Transverse colon (tissue), 4 donors: ENCODE measurements around the gene CDK17. TPM values are rescaled to one million over a fixed set of nuclear protein-coding genes. Genes with fewer than 3 reads are reported as not detected.
"Not testable (repeated sequence)": the region's sequence is repeated elsewhere in the genome, so short reads cannot be mapped to it uniquely, and the experiment has no call there.

Experiments
- DNase-seq: peaks from one replicate; pipeline ENCODE4 v3.0.0-alpha.2; 2019
- H3K27ac ChIP-seq, 4 donors: fragments of 200-600 bp; sonication (generic); 2 replicates each; pipeline ENCODE4 v1.5.1; 2016 to 2018; ENCODE audit warnings: inconsistent platforms in 4 of 4
- H3K27me3 ChIP-seq: fragments of 200-600 bp; sonication (generic); 2 replicates; pipeline ENCODE4 v1.5.1; 2017; ENCODE audit warnings: inconsistent platforms
- H3K36me3 ChIP-seq, 4 donors: fragments of 200-600 bp; sonication (generic); 2 replicates each; pipeline ENCODE4 v1.5.1; 2017 to 2019; ENCODE audit warnings: inconsistent platforms in 4 of 4
- H3K4me1 ChIP-seq, 4 donors: fragments of 200-600 bp; sonication (generic); 2 replicates each; pipeline ENCODE4 v1.5.1; 2017 to 2020; ENCODE audit warnings: inconsistent platforms in 4 of 4
- H3K4me3 ChIP-seq, 4 donors: fragments of 200-600 bp; sonication (generic); 1 replicate in 1 of 4; 2 replicates in 3 of 4; pipeline versions ENCODE4 v1.5.1 to v1.6.1; 2017 to 2019; ENCODE audit warnings: inconsistent platforms in 4 of 4
- H3K9me3 ChIP-seq, 2 donors: fragments of 200-600 bp; sonication (generic); 2 replicates each; pipeline ENCODE4 v1.5.1; 2017 to 2019; ENCODE audit warnings: inconsistent platforms in 2 of 2
- CTCF ChIP-seq, 5 experiments: fragments of 200-600 bp in 3 of 5; fragments of 450-650 bp in 2 of 5; sonication (generic) in 3 of 5; IDR thresholded peaks; 1 replicate in 2 of 5; 2 replicates in 3 of 5; pipeline ENCODE4 v1.5.1; 2016 to 2017; ENCODE audit warnings: antibody characterized with exemption in 5 of 5, inconsistent platforms in 3 of 5, mild to moderate bottlenecking in 2 of 5, moderate library complexity in 1 of 5
- EP300 ChIP-seq: sonication (generic); formaldehyde crosslinking; IDR thresholded peaks from one replicate; pipeline ENCODE4 v1.6.1; 2017; ENCODE audit warnings: antibody characterized with exemption, low read depth
- POLR2A ChIP-seq: fragments of 450-650 bp; IDR thresholded peaks from one replicate; pipeline ENCODE4 v1.6.1; 2016; ENCODE audit warnings: antibody characterized with exemption, mild to moderate bottlenecking, moderate library complexity
- POLR2AphosphoS5 ChIP-seq, 3 donors: sonication (generic); formaldehyde crosslinking; IDR thresholded peaks; one replicate each; pipeline ENCODE4 v1.6.1; 2016; ENCODE audit warnings: antibody characterized with exemption in 3 of 3
- WGBS, 2 donors: methylation state at CpG; one replicate each; pipeline ENCODE4 v1.1.5; 2018; ENCODE audit warnings: low coverage in 1 of 2; 5-methylcytosine and 5-hydroxymethylcytosine counted together
- in situ Hi-C, 4 donors: fragments of 200-750 bp; cut with MboI; loops; one replicate each; pipeline versions ENCODE4 v1.15.0 to v1.15.1; 2017; ENCODE audit warnings: low sequenced_read_pairs in 3 of 4, low pct_ligation_motif_present in 1 of 4, low pct_unique_long_range_greater_than_20kb in 1 of 4
- intact Hi-C: fragments of 100-400 bp; cut with DNase I; formaldehyde crosslinking; loops from one replicate; pipeline ENCODE4 v1.15.1; 2023; ENCODE audit warnings: low total_unique reads
- total RNA-seq, 4 donors: library from RNA; depleted of rRNA; stranded (reverse); fragments of >200 nt; gene quantifications; one replicate each; pipeline ENCODE4 v1.1.0, GENCODE V29; 2016

Gene CDK17
- total RNA-seq, 4 donors from 2014 or later: 32.5 to 81.4 (median 51.8) TPM

GRCh38 chr12:96437171-96437445 is 36.9 kb upstream of the CDK17 start:
- in situ Hi-C loops (no loop called here), intact Hi-C loops (no loop called here)
- H3K4me1 ChIP-seq: peaks cover 0 to 8% (median 0%) of the 10 kb centered on the region in 4 donors
- H3K27ac ChIP-seq: no peak overlapping the region
- DNase-seq: no peak
- TF ChIP-seq CTCF (IDR thresholded peaks at IDR 0.05): no peak
- TF ChIP-seq POLR2A: no peak
- TF ChIP-seq EP300: no peak
- no peaks in the 10 kb centered on the region for H3K36me3 ChIP-seq
- no peaks in the 10 kb centered on the region for H3K9me3 ChIP-seq
- WGBS, 2 donors: 38 to 50% methylated on average over 1 of the region's 1 CpG
- H3K4me3 ChIP-seq: no peak overlapping the region
- H3K27me3 ChIP-seq: no peaks in the 10 kb centered on the region

- 82 to 89% methylated on average over 5 to 8 of the region's 8 CpGs for WGBS, 2 donors
- peaks cover 0 to 8% (median 0%) of the 10 kb centered on the region in 4 donors for H3K4me1 ChIP-seq
- H3K27me3 ChIP-seq: no peaks in the 10 kb centered on the region
- H3K4me3 ChIP-seq: no peak overlapping the region
- H3K9me3 ChIP-seq: no peaks in the 10 kb centered on the region
- intact Hi-C loops: no loop called here
- in situ Hi-C loops: no loop called here
- H3K36me3 ChIP-seq: no peaks in the 10 kb centered on the region
- no peak overlapping the region for H3K27ac ChIP-seq
- DNase-seq: no peak
- no peak for TF ChIP-seq EP300
- no peak for TF ChIP-seq POLR2AphosphoS5 (IDR thresholded peaks at IDR 0.05)
- TF ChIP-seq CTCF (IDR thresholded peaks at IDR 0.05): no peak
- TF ChIP-seq POLR2A: no peak
Measured at GRCh38 chr12:96436366-96437170, 36.3 kb upstream of the CDK17 start.

GRCh38 chr12:96434107-96434506 is 33.9 kb upstream of the CDK17 start:
- in situ Hi-C loops (no loop called here), intact Hi-C loops (no loop called here)
- peak; percentile 51 for DNase-seq
- Histone ChIP-seq H3K9me3 (no peaks in the 10 kb centered on the region), H3K4me3 (no peak overlapping the region), H3K4me1 (peaks cover 0 to 8% (median 0%) of the 10 kb centered on the region in 4 donors), H3K27me3 (no peaks in the 10 kb centered on the region), H3K27ac (peak overlapping the region in 1 of 4 donors; percentile 16), H3K36me3 (no peaks in the 10 kb centered on the region)
- TF ChIP-seq EP300: no peak
- peak in 1 of 3 donors; percentile 23 for TF ChIP-seq POLR2AphosphoS5 (IDR thresholded peaks at IDR 0.05)
- WGBS, 2 donors: 50 to 60% methylated on average over 1 to 6 of the region's 6 CpGs

- 89 to 96% methylated on average over 4 of the region's 4 CpGs for WGBS, 2 donors
- in situ Hi-C loops, H3K27ac ChIP-seq, H3K4me3 ChIP-seq, intact Hi-C loops, H3K36me3 ChIP-seq, H3K27me3 ChIP-seq, H3K9me3 ChIP-seq, H3K4me1 ChIP-seq, DNase-seq: not testable (repeated sequence)
Measured at GRCh38 chr12:96432496-96433321, 32.5 kb upstream of the CDK17 start.

- H3K9me3 ChIP-seq: no peaks in the 10 kb centered on the region
- intact Hi-C loops (no loop called here), in situ Hi-C loops (no loop called here)
- no peak for DNase-seq
- H3K27me3 ChIP-seq: no peaks in the 10 kb centered on the region
- H3K36me3 ChIP-seq: no peaks in the 10 kb centered on the region
- no peak overlapping the region for H3K27ac ChIP-seq
- TF ChIP-seq EP300: no peak
- TF ChIP-seq POLR2A: no peak
- TF ChIP-seq POLR2AphosphoS5 (IDR thresholded peaks at IDR 0.05): no peak
- no peak for TF ChIP-seq CTCF (IDR thresholded peaks at IDR 0.05)
- no peak overlapping the region for H3K4me3 ChIP-seq
- no peaks in the 10 kb centered on the region for H3K4me1 ChIP-seq
- 60 to 91% methylated on average over 1 to 6 of the region's 6 CpGs for WGBS, 2 donors
Measured at GRCh38 chr12:96431067-96431466, 30.8 kb upstream of the CDK17 start.
